Liver (tissue), 3 donors: ENCODE data around the gene GUCA1A.
"Not testable (repeated sequence)": the region's sequence is repeated elsewhere in the genome, so short reads cannot be mapped to it uniquely, and the experiment has no call there.

ENCODE experiments used
- GABPA ChIP-seq, 2 donors: IDR thresholded peaks in 1 of 2; conservative IDR thresholded peaks in 1 of 2; 2 replicates each; pipeline ENCODE4 v1.6.1; 2016; ENCODE audit warnings: antibody characterized with exemption in 2 of 2, mild to moderate bottlenecking in 1 of 2, moderate library complexity in 1 of 2
- JUND ChIP-seq, 2 donors: IDR thresholded peaks; 2 replicates each; pipeline ENCODE4 v1.6.1; 2016; ENCODE audit warnings: antibody characterized with exemption in 2 of 2
- RAD21 ChIP-seq, 2 donors: IDR thresholded peaks; 2 replicates each; pipeline ENCODE4 v1.6.1; 2016; ENCODE audit warnings: antibody characterized with exemption in 2 of 2, mild to moderate bottlenecking in 2 of 2
- TF ChIP-seq, protein P1 (sequence below): fragments of 150-350 bp; IDR thresholded peaks from 2 replicates; pipeline ENCODE4 v1.5.1; 2017; ENCODE audit warnings: improper control_type of control experiment, low read depth, low read length; ENCODE audit not compliant: missing input control
- donor health status: healthy.
- donor health status: healthy.

DNA sequence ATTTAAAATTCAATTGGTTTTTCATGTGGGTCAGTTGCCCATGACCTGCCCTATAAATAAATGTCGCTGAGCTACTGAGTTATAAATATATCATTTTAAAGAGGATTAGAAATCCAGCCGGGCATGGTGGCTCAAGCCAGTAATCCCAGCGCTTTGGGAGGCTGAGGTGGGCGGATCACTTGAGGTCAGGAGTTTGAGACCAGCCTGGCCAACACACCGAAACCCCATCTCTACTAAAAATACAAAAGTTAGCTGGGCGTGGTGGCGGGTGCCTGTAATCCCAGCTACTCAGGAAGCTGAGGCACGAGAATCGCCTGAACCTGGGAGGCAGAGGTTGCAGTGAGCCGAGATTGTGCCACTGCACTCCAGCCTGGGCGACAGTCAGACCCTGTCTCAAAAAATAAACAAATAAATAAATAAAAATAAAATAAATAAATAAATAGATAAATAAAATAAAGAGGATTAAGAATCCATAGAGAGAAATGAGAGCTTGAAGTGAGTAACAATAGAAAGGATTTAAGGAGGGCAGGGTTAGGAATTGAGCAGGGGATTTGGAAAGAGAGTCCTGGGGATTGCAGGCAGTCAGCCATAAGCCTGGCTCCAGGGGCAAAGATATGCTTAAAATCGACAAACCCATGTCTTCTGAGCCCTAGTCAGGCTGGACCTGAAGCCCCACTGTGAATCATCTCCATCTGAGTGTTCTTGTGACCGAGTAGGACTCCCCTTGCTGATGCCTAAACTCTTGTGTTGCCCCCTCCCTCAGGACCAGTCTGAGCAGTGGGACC lies 29.2 kb downstream of the GUCA1A start:
- TF ChIP-seq, protein P1, sequence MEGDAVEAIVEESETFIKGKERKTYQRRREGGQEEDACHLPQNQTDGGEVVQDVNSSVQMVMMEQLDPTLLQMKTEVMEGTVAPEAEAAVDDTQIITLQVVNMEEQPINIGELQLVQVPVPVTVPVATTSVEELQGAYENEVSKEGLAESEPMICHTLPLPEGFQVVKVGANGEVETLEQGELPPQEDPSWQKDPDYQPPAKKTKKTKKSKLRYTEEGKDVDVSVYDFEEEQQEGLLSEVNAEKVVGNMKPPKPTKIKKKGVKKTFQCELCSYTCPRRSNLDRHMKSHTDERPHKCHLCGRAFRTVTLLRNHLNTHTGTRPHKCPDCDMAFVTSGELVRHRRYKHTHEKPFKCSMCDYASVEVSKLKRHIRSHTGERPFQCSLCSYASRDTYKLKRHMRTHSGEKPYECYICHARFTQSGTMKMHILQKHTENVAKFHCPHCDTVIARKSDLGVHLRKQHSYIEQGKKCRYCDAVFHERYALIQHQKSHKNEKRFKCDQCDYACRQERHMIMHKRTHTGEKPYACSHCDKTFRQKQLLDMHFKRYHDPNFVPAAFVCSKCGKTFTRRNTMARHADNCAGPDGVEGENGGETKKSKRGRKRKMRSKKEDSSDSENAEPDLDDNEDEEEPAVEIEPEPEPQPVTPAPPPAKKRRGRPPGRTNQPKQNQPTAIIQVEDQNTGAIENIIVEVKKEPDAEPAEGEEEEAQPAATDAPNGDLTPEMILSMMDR: not testable (repeated sequence)
- not testable (repeated sequence) for TF ChIP-seq JUND (IDR thresholded peaks at IDR 0.05); RAD21 (IDR thresholded peaks at IDR 0.05); GABPA (IDR thresholded peaks at IDR 0.05 in 1 of 2, conservative IDR thresholded peaks at IDR 0.05 in 1 of 2)
